Activated CD4-positive, alpha-beta T cell treated with anti-CD3 and anti-CD28 coated beads, Interleukin-2, amount 10 ng/mL, durations not matched to agents 7 days and 5 days (primary cell): Measurements from ENCODE around the gene CDK18. TPM values are rescaled to one million over a fixed set of nuclear protein-coding genes. Genes with fewer than 3 reads are reported as not detected.

ENCODE experiments used
- CTCF ChIA-PET: fragments of 350-600 bp; sonication (Branson Sonifier 250); formaldehyde crosslinking; loops from one replicate; lab custom pipeline; 2021; ENCODE audit warnings: antibody characterized with exemption; lab: Charles Lee
- POLR2A ChIA-PET: fragments of 350-600 bp; sonication (Branson Sonifier 250); formaldehyde crosslinking; loops from one replicate; lab custom pipeline; 2021; ENCODE audit warnings: antibody characterized with exemption; lab: Charles Lee
- DNase-seq: peaks from one replicate; pipeline ENCODE4 v3.0.0-alpha.2; 2020
- H3K27ac Mint-ChIP-seq: one replicate; pipeline ENCODE4 v1.8.0; 2021; ENCODE audit warnings: mild to moderate bottlenecking, moderate library complexity, mixed read lengths
- H3K27me3 Mint-ChIP-seq: one replicate; pipeline ENCODE4 v1.8.0; 2021; ENCODE audit warnings: mixed read lengths
- H3K36me3 Mint-ChIP-seq: one replicate; pipeline ENCODE4 v1.8.0; 2021; ENCODE audit warnings: low read depth, mixed read lengths
- H3K4me1 Mint-ChIP-seq: one replicate; pipeline ENCODE4 v1.8.0; 2021; ENCODE audit warnings: mixed read lengths
- H3K4me3 Mint-ChIP-seq: one replicate; pipeline ENCODE4 v1.8.0; 2021; ENCODE audit warnings: mild to moderate bottlenecking, moderate library complexity, mixed read lengths
- H3K9me3 Mint-ChIP-seq: one replicate; pipeline ENCODE4 v1.8.0; 2021; ENCODE audit warnings: mixed read lengths
- total RNA-seq, 2 experiments: library from RNA; stranded (reverse); gene quantifications; one replicate each; pipeline ENCODE4 v1.2.3, GENCODE V29; 2021

CDK18 gene
- total RNA-seq, 2 experiments from 2014 or later = 2.9 to 3.5 TPM

- Mint-ChIP-seq H3K9me3 (no peaks in the 10 kb centered on the region), H3K36me3 (no peaks in the 10 kb centered on the region), H3K4me3 (no peak overlapping the region), H3K4me1 (no peaks in the 10 kb centered on the region), H3K27ac (no peak overlapping the region), H3K27me3 (no peaks in the 10 kb centered on the region)
- CTCF ChIA-PET = interaction anchor here (0.8 to 1.5 kb wide), 5 partner anchors 11 to 147 kb away, joined by 3 to 4 read pairs (median 3); no protein-coding TSS in a partner anchor
- DNase-seq = no peak
- POLR2A ChIA-PET = no interaction called here
Observed at GRCh38 chr1:205512059-205513045, 7.9 kb downstream of the CDK18 start.

- DNase-seq = no peak
- Mint-ChIP-seq H3K36me3 (no peaks in the 10 kb centered on the region), H3K4me1 (no peaks in the 10 kb centered on the region), H3K27me3 (no peaks in the 10 kb centered on the region), H3K27ac (no peak overlapping the region), H3K9me3 (no peaks in the 10 kb centered on the region), H3K4me3 (no peak overlapping the region)
- POLR2A ChIA-PET = no interaction called here
- CTCF ChIA-PET = no interaction called here
Observed at GRCh38 chr1:205513774-205514173, 9.3 kb downstream of the CDK18 start.

- H3K36me3 Mint-ChIP-seq = no peaks in the 10 kb centered on the region
- CTCF ChIA-PET = interaction anchor here (1.5 kb wide), 1 partner anchor 7 kb away, joined by 3 read pairs; no protein-coding TSS in a partner anchor
- DNase-seq = no peak
- no peak overlapping the region for H3K27ac Mint-ChIP-seq
- POLR2A ChIA-PET = no interaction called here
- H3K27me3 Mint-ChIP-seq = no peaks in the 10 kb centered on the region
- no peaks in the 10 kb centered on the region for H3K9me3 Mint-ChIP-seq
- H3K4me3 Mint-ChIP-seq = no peak overlapping the region
- no peaks in the 10 kb centered on the region for H3K4me1 Mint-ChIP-seq
Observed at GRCh38 chr1:205514211-205515142, 10.0 kb downstream of the CDK18 start.

- Mint-ChIP-seq H3K27ac (no peak overlapping the region), H3K9me3 (no peaks in the 10 kb centered on the region), H3K4me3 (no peak overlapping the region), H3K36me3 (no peaks in the 10 kb centered on the region), H3K27me3 (no peaks in the 10 kb centered on the region), H3K4me1 (no peaks in the 10 kb centered on the region)
- ChIA-PET POLR2A (no interaction called here), CTCF (interaction anchor here (1.5 kb wide), 1 partner anchor 9 kb away, joined by 3 read pairs; no protein-coding TSS in a partner anchor)
- no peak for DNase-seq
Observed at GRCh38 chr1:205515781-205516253, 11.3 kb downstream of the CDK18 start.

- DNase-seq = no peak
- Mint-ChIP-seq H3K36me3 (no peaks in the 10 kb centered on the region), H3K27me3 (no peaks in the 10 kb centered on the region), H3K9me3 (no peaks in the 10 kb centered on the region), H3K27ac (no peak overlapping the region), H3K4me3 (no peak overlapping the region), H3K4me1 (no peaks in the 10 kb centered on the region)
- CTCF ChIA-PET = interaction anchor here (1.5 kb wide), 1 partner anchor 9 kb away, joined by 3 read pairs; no protein-coding TSS in a partner anchor
- POLR2A ChIA-PET = no interaction called here
Observed at GRCh38 chr1:205516362-205516761, 11.9 kb downstream of the CDK18 start.

- no peak overlapping the region for H3K27ac Mint-ChIP-seq
- no peaks in the 10 kb centered on the region for H3K4me1 Mint-ChIP-seq
- no peak overlapping the region for H3K4me3 Mint-ChIP-seq
- no peak for DNase-seq
- ChIA-PET CTCF (interaction anchor here (0.6 kb wide), 1 partner anchor 81 kb away, joined by 3 read pairs; no protein-coding TSS in a partner anchor), POLR2A (no interaction called here)
- no peaks in the 10 kb centered on the region for H3K27me3 Mint-ChIP-seq
- H3K9me3 Mint-ChIP-seq = no peaks in the 10 kb centered on the region
- H3K36me3 Mint-ChIP-seq = no peaks in the 10 kb centered on the region
Observed at GRCh38 chr1:205517288-205517687, 12.8 kb downstream of the CDK18 start.

GRCh38 chr1:205517763-205518162 is 13.3 kb downstream of the CDK18 start:
- Mint-ChIP-seq H3K4me3 (no peak overlapping the region), H3K36me3 (no peaks in the 10 kb centered on the region), H3K27me3 (no peaks in the 10 kb centered on the region), H3K27ac (no peak overlapping the region), H3K4me1 (no peaks in the 10 kb centered on the region), H3K9me3 (no peaks in the 10 kb centered on the region)
- CTCF ChIA-PET = interaction anchor here (0.6 kb wide), 1 partner anchor 81 kb away, joined by 3 read pairs; no protein-coding TSS in a partner anchor
- POLR2A ChIA-PET = no interaction called here
- DNase-seq = no peak

GRCh38 chr1:205518661-205519540 is 14.4 kb downstream of the CDK18 start:
- H3K27ac Mint-ChIP-seq = no peak overlapping the region
- no peaks in the 10 kb centered on the region for H3K27me3 Mint-ChIP-seq
- no peak overlapping the region for H3K4me3 Mint-ChIP-seq
- ChIA-PET POLR2A (no interaction called here), CTCF (no interaction called here)
- H3K4me1 Mint-ChIP-seq = no peaks in the 10 kb centered on the region
- H3K36me3 Mint-ChIP-seq = no peaks in the 10 kb centered on the region
- no peak for DNase-seq
- no peaks in the 10 kb centered on the region for H3K9me3 Mint-ChIP-seq

- no peak overlapping the region for H3K4me3 Mint-ChIP-seq
- POLR2A ChIA-PET = no interaction called here
- H3K36me3 Mint-ChIP-seq = no peaks in the 10 kb centered on the region
- H3K4me1 Mint-ChIP-seq = no peaks in the 10 kb centered on the region
- no peaks in the 10 kb centered on the region for H3K9me3 Mint-ChIP-seq
- CTCF ChIA-PET = interaction anchor here (0.6 to 1.1 kb wide), 2 partner anchors 18 to 214 kb away, joined by 3 read pairs; no protein-coding TSS in a partner anchor
- DNase-seq = no peak
- H3K27ac Mint-ChIP-seq = no peak overlapping the region
- H3K27me3 Mint-ChIP-seq = no peaks in the 10 kb centered on the region
Observed at GRCh38 chr1:205519541-205520131, 15.2 kb downstream of the CDK18 start.

- Mint-ChIP-seq H3K36me3 (no peaks in the 10 kb centered on the region), H3K27me3 (no peaks in the 10 kb centered on the region), H3K9me3 (no peaks in the 10 kb centered on the region), H3K4me1 (no peaks in the 10 kb centered on the region), H3K4me3 (no peak overlapping the region), H3K27ac (no peak overlapping the region)
- ChIA-PET POLR2A (no interaction called here), CTCF (interaction anchor here (1.1 kb wide), 1 partner anchor 17 kb away, joined by 3 read pairs; no protein-coding TSS in a partner anchor)
- no peak for DNase-seq
Observed at GRCh38 chr1:205520709-205521108, 16.2 kb downstream of the CDK18 start.

GRCh38 chr1:205521686-205522085 is 17.2 kb downstream of the CDK18 start:
- Mint-ChIP-seq H3K9me3 (no peaks in the 10 kb centered on the region), H3K27ac (no peak overlapping the region), H3K36me3 (no peaks in the 10 kb centered on the region), H3K4me1 (no peaks in the 10 kb centered on the region), H3K27me3 (no peaks in the 10 kb centered on the region), H3K4me3 (no peak overlapping the region)
- DNase-seq = no peak
- ChIA-PET POLR2A (no interaction called here), CTCF (interaction anchor here (1.0 to 4.4 kb wide), 3 partner anchors 34 to 137 kb away, joined by 3 to 42 read pairs (median 21); no protein-coding TSS in a partner anchor)
